Measurements from ENCODE around the gene CACNA1E.

DNA sequence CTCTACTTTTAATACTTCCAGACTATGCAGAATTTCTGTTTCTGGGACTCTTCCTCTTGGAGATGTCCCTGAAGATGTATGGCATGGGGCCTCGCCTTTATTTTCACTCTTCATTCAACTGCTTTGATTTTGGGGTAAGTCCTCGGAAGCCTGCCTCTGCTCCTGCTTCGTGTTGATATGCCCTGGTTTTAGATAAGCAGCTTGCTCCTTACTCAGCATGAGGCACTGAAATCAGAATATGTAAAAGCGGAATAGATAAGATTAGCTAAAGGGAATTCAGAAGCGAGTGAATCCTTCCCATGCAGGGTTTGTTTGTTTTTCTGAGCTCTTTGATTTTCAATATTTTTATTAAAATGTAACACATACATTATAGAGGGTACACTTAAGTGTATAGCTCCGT is 234.7 kb downstream of the CACNA1E start:
- TF ChIP-seq, protein P1, sequence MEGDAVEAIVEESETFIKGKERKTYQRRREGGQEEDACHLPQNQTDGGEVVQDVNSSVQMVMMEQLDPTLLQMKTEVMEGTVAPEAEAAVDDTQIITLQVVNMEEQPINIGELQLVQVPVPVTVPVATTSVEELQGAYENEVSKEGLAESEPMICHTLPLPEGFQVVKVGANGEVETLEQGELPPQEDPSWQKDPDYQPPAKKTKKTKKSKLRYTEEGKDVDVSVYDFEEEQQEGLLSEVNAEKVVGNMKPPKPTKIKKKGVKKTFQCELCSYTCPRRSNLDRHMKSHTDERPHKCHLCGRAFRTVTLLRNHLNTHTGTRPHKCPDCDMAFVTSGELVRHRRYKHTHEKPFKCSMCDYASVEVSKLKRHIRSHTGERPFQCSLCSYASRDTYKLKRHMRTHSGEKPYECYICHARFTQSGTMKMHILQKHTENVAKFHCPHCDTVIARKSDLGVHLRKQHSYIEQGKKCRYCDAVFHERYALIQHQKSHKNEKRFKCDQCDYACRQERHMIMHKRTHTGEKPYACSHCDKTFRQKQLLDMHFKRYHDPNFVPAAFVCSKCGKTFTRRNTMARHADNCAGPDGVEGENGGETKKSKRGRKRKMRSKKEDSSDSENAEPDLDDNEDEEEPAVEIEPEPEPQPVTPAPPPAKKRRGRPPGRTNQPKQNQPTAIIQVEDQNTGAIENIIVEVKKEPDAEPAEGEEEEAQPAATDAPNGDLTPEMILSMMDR (conservative IDR thresholded peaks at IDR 0.05; ENCODE audit: low read depth in 2 of 2), result no peak
- TF ChIP-seq ZNF114 (CRISPR knock-in tag; IDR thresholded peaks at IDR 0.05), result no peak
- no peak for TF ChIP-seq EZH2 (IDR thresholded peaks at IDR 0.05; ENCODE audit: low read depth, unreplicated experiment)
- no peak for TF ChIP-seq EZH2phosphoT487 (IDR thresholded peaks at IDR 0.05; ENCODE audit: unreplicated experiment)
- TF ChIP-seq CREB1 (CRISPR knock-in tag; IDR thresholded peaks at IDR 0.05; ENCODE audit: low read depth), result no peak
- TF ChIP-seq, protein P2, sequence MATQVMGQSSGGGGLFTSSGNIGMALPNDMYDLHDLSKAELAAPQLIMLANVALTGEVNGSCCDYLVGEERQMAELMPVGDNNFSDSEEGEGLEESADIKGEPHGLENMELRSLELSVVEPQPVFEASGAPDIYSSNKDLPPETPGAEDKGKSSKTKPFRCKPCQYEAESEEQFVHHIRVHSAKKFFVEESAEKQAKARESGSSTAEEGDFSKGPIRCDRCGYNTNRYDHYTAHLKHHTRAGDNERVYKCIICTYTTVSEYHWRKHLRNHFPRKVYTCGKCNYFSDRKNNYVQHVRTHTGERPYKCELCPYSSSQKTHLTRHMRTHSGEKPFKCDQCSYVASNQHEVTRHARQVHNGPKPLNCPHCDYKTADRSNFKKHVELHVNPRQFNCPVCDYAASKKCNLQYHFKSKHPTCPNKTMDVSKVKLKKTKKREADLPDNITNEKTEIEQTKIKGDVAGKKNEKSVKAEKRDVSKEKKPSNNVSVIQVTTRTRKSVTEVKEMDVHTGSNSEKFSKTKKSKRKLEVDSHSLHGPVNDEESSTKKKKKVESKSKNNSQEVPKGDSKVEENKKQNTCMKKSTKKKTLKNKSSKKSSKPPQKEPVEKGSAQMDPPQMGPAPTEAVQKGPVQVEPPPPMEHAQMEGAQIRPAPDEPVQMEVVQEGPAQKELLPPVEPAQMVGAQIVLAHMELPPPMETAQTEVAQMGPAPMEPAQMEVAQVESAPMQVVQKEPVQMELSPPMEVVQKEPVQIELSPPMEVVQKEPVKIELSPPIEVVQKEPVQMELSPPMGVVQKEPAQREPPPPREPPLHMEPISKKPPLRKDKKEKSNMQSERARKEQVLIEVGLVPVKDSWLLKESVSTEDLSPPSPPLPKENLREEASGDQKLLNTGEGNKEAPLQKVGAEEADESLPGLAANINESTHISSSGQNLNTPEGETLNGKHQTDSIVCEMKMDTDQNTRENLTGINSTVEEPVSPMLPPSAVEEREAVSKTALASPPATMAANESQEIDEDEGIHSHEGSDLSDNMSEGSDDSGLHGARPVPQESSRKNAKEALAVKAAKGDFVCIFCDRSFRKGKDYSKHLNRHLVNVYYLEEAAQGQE (IDR thresholded peaks at IDR 0.05; ENCODE audit: unreplicated experiment), result no peak
- TF ChIP-seq POLR2AphosphoS5 (IDR thresholded peaks at IDR 0.05; ENCODE audit: low read depth), result no peak
- no peak for TF ChIP-seq NANOG (IDR thresholded peaks at IDR 0.05; ENCODE audit: borderline replicate concordance)
- TF ChIP-seq JUNB (IDR thresholded peaks at IDR 0.05; ENCODE audit: unreplicated experiment), result no peak
